Measurements from ENCODE around the gene TRAP1. TPM values are rescaled to one million over a fixed set of nuclear protein-coding genes. Genes with fewer than 3 reads are reported as not detected.
A peak's percentile ranks its signal among the peaks of the same experiment; 100 is the strongest.

Gene TRAP1
- total RNA-seq (ENCODE audit: unreplicated experiment), result 97.3 TPM
- long read RNA-seq, transcript TRAP1-201 (18 exons, 2,296 nt), result major isoform, 118 of 124 reads
- long read RNA-seq, partial matches to known transcripts, result 2 of 124 reads
- long read RNA-seq, other reads (novel, unspliced or antisense), result 4 of 124 reads

DNA sequence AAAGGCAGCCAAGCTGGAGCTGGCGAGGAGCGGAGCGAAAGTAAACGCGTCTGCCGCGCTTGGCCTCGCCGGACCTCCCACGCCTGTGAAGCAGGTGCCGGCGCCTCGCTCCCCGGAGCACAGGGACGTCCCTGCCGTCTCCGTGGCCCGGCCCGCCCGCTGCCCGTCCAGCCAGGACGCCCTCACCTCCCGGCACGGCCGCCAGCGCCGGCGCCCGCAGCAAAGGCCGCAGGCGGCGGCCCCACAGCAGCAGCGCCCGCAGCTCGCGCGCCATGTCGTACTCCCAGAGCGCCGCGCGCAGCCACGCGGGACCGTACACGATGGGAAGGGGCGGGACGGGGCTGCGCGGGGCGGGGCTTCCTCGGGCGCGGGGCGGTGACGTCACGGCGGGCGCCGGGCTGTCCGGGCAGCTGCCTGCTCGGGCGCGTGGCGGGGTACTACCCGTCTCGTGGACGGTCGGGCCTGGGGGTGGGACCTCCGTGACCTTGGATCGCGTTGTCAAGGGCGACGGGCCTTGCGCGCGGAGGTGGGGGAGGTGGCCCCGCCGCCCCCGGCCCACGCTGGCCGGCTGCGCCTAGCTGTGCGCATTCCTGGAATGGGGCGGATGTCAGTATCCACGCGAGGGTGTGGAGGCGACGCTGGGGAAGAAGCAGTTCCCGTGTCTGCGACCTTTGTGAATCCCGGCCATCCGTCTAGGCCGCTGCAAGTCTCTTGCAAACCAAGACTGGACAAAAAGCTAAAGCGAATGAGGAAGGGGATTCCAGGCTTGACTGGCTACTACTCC, at the start of gene TRAP1:
TRAP1 (minus strand) TSS at position 290 of the 784 bp plus-strand sequence; CDS start at position 274, 16 bp downstream.
- Mint-ChIP-seq H3K4me1 (ENCODE audit: low read depth, unreplicated experiment) (peaks cover 10% of the 10 kb centered on the region), H3K9me3 (ENCODE audit: unreplicated experiment) (peaks cover 14% of the 10 kb centered on the region), H3K27ac (ENCODE audit: unreplicated experiment) (peak within 1 kb of the TSS; percentile 89), H3K27me3 (ENCODE audit: unreplicated experiment) (peaks cover 10% of the 10 kb centered on the region), H3K36me3 (ENCODE audit: unreplicated experiment) (no peaks in the 10 kb centered on the region), H3K4me3 (ENCODE audit: unreplicated experiment) (peak within 1 kb of the TSS; percentile 87)
- TF ChIP-seq, protein P1, sequence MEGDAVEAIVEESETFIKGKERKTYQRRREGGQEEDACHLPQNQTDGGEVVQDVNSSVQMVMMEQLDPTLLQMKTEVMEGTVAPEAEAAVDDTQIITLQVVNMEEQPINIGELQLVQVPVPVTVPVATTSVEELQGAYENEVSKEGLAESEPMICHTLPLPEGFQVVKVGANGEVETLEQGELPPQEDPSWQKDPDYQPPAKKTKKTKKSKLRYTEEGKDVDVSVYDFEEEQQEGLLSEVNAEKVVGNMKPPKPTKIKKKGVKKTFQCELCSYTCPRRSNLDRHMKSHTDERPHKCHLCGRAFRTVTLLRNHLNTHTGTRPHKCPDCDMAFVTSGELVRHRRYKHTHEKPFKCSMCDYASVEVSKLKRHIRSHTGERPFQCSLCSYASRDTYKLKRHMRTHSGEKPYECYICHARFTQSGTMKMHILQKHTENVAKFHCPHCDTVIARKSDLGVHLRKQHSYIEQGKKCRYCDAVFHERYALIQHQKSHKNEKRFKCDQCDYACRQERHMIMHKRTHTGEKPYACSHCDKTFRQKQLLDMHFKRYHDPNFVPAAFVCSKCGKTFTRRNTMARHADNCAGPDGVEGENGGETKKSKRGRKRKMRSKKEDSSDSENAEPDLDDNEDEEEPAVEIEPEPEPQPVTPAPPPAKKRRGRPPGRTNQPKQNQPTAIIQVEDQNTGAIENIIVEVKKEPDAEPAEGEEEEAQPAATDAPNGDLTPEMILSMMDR (IDR thresholded peaks at IDR 0.05; ENCODE audit: partially characterized antibody, unreplicated experiment), result no peak
- DNase-seq, result peak; percentile 92

DNA sequence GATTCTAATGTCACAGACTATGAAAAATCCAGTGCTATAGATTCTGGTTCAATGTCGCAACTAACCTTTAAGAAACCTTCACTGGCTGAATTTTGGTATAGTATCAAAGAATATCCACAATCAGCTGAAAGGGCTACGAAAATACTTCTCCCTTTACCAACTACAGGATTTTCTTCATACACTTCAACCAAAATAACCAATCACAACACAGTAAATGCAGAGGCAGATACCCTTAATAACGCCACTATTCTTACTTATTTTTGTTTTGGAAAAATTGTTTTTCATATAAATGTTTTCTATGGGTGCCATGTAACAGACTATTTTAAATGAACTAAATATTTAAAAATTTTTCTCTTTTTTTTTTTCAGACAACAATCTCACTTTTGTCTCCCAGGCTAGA, 48.9 kb upstream of the TRAP1 start:
- peaks cover 3% of the 10 kb centered on the region for H3K27me3 Mint-ChIP-seq (ENCODE audit: unreplicated experiment)
- TF ChIP-seq, protein P1 (IDR thresholded peaks at IDR 0.05; ENCODE audit: partially characterized antibody, unreplicated experiment), result no peak
- H3K4me3 Mint-ChIP-seq (ENCODE audit: unreplicated experiment), result no peak overlapping the region
- DNase-seq, result no peak
- peaks cover 4% of the 10 kb centered on the region for H3K4me1 Mint-ChIP-seq (ENCODE audit: low read depth, unreplicated experiment)
- no peaks in the 10 kb centered on the region for H3K36me3 Mint-ChIP-seq (ENCODE audit: unreplicated experiment)
- H3K9me3 Mint-ChIP-seq (ENCODE audit: unreplicated experiment), result peaks cover 8% of the 10 kb centered on the region
- no peak overlapping the region for H3K27ac Mint-ChIP-seq (ENCODE audit: unreplicated experiment)

DNA sequence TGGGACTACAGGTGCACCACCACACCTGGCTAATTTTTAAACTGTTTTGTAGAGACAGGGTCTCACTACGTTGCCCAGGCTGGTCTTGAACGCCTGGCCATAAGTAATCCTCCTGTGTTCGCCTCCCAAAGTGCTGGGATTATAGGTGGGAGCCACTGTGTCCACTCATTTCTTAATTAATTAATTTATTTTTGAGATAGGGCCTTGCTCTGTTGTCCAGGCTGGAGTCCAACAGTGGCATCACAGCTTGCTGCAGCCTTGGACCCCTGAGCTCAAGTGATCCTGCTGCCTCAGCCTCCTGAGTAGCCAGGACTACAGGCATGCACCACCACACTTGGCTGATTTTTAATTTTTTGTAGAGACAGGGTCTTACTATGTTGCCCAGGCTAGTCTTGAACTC, 47.1 kb upstream of the TRAP1 start:
- Mint-ChIP-seq H3K9me3 (ENCODE audit: unreplicated experiment) (peaks cover 2% of the 10 kb centered on the region), H3K27me3 (ENCODE audit: unreplicated experiment) (peaks cover 3% of the 10 kb centered on the region), H3K36me3 (ENCODE audit: unreplicated experiment) (no peaks in the 10 kb centered on the region), H3K4me3 (ENCODE audit: unreplicated experiment) (no peak overlapping the region), H3K4me1 (ENCODE audit: low read depth, unreplicated experiment) (peaks cover 4% of the 10 kb centered on the region), H3K27ac (ENCODE audit: unreplicated experiment) (no peak overlapping the region)
- DNase-seq, result no peak
- TF ChIP-seq, protein P1 (IDR thresholded peaks at IDR 0.05; ENCODE audit: partially characterized antibody, unreplicated experiment), result no peak

DNA sequence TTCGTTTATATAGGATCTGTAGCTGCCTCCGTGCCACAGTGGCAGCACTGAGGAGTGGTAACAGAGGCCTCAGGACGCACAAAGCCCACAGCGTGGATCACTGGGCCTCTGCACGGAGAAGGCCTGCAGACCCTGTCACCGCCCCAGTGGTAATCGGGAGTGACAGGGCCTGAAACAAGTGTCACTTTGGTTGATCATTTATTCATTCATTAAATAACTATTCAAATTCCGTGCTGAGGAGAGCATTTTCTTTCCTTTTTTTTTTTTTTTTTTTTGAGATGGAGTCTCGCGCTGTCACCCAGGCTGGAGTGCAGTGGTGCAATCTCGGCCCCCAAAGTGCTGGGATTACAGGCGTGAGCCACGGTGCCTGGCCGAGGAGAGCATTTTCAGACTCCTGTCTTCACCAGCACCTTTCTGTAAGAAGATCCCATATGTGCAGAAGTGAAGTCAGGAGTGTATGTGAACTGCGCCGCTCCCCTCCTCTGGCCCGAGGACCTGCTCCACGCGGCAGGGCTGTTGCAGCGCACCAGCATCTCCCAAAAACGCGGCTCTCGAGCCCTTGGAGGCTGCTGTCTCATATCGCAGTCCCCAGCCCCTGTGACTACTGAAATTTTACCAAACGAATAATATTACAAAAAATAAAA, 44.9 kb upstream of the TRAP1 start:
- peaks cover 3% of the 10 kb centered on the region for H3K27me3 Mint-ChIP-seq (ENCODE audit: unreplicated experiment)
- TF ChIP-seq, protein P1 (IDR thresholded peaks at IDR 0.05; ENCODE audit: partially characterized antibody, unreplicated experiment), result no peak
- DNase-seq, result no peak
- H3K36me3 Mint-ChIP-seq (ENCODE audit: unreplicated experiment), result no peaks in the 10 kb centered on the region
- peak overlapping the region; percentile 70 for H3K27ac Mint-ChIP-seq (ENCODE audit: unreplicated experiment)
- no peaks in the 10 kb centered on the region for H3K9me3 Mint-ChIP-seq (ENCODE audit: unreplicated experiment)
- H3K4me1 Mint-ChIP-seq (ENCODE audit: low read depth, unreplicated experiment), result peaks cover 2% of the 10 kb centered on the region
- H3K4me3 Mint-ChIP-seq (ENCODE audit: unreplicated experiment), result no peak overlapping the region
